Hepatic stellate cell (primary cell): ENCODE data around the gene PIGU.
"Not testable (repeated sequence)": the region's sequence is repeated elsewhere in the genome, so short reads cannot be mapped to it uniquely, and the experiment has no call there.

Source experiments
- DNase-seq: peaks from one replicate; pipeline ENCODE4 v3.0.0; 2011; ENCODE audit warnings: low spot score

Gene PIGU

GRCh38 chr20:34706912-34707784, 30.3 kb upstream of the PIGU start:
- DNase-seq = no peak

DNA sequence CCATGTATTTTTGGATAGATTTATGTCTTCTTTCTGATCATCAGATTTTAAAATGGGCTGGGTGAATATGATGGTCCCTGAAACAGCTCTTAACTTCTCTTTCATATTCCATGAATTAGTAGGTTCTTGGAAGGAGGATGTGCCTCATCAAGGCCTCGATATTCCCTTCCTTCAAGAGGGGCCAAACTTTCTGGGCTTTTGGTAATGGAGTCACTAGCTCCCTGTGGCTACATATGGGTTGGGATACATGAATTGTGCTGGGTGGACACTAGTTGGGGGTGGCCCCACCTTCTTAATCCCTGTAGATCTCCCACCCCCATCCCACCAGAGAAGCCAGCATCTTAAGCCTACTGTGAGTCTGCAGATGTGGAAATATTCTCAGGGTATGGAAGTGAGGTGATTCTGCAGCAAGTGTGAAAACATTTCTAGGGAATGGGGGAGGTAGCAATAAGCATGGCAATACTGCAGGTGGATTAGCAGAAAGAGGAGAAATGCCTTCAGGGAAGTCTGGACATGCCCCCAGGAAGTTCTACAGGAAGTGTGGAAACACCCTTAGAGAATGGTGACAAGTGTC, 29.5 kb upstream of the PIGU start:
- DNase-seq = no peak

DNA sequence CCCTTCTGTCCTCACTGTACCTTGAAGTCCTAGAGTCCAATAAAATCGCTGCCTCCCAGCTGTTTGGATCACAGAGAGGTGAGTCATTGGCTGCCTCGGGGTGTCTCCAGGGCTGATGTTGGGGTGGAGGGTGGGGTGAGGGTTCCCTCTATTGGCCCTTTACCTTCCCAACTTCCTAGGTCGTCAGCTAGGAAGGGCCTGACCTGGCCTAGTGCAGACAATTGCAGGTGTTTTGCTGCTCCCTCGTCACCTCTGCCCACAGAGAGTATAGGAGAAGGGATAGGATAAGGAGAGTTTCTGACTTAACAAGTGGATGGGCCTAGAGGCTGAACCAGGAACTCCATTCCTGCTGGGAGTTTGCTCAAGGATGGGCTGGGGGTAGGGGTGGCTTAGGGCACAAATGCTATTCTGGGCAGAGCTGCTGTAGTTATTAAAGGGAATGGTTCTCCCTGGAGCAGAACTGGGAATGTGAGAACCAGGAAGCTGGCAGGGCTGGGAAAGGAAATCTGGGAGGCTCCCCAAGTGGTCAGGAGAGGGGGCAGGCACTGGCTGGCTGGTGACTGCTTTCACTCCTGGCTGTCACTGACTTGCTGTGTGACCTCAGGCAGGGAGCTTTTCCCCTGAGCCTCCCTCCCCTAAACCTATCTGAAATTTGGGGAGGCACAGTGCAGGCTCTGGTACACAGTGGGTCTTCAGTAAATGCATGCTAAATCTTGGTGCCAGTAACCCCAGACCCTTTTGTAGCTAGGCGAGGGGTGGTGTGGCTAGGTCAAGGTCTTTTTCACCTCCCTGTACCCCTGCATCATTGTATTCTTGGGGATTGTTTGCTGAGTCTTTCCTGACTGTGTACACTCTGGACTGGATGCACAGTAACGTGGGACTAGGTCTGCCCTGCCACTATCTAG, 28.8 kb upstream of the PIGU start:
- peak; percentile 61 for DNase-seq

DNA sequence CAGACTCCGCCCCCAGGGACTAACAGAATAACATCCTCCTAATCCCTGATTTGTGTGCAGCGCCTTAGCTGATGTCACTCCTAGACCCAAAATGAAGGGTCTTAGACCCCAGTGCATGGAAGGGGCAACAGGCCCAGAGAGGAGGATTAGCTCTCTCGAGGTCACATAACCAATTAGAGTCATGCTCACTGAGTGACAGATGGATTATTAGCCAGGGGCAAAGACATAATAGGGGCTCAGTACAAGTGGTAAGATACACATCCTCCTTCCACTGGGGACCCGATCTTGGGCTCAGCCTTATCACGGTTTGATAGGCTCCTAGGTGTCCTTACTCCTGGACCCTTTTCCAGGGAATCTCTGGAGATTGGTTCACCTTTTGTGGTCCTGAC, 28.1 kb upstream of the PIGU start:
- DNase-seq = no peak

DNA sequence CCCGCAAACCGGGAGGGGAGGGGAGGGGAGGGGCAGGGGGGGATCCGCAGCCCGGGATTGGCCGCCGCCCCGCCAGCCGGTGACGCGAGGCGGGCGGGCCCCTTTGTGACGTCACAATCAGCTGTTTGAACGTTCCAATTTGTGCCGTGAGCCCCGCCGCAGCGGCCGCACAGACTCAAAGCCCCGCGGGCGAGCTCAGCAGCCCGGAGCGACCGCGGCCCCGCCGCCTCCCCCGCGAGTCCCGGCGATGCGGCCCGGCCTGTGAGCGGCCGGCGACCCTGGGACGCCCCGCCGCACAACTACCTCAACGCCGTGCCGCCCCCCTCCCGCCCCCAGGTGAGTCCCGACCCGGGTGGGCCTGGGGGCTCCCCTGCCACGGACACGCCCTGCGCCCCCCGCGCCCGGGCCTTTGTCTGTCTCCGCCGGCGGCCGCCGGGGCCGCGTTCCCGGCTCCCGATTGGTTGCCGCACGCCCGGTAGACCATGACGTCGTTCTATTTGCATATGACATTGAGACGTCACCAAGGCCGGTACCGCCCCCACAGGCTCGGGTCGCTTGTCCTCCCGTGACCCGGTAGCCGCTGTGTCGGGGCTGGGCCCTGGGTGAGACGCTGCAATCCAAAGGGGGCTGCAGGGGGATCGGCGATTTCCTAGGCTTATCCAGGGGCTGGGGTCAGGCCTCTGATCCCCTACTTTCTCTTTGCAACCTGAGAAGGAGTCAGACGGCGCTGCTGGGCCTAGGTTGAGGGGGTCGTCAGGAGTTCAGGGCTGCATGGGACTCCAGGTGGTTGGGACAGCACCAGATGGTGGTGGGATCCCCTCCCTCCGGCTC, 27.5 kb upstream of the PIGU start, which contains the start of gene TP53INP2:
Gene TP53INP2 (plus strand): TSS at position 168 of the 831 bp plus-strand sequence. CDS start 4,396 bp downstream, outside the sequence.
- DNase-seq = peak; percentile 95

DNA sequence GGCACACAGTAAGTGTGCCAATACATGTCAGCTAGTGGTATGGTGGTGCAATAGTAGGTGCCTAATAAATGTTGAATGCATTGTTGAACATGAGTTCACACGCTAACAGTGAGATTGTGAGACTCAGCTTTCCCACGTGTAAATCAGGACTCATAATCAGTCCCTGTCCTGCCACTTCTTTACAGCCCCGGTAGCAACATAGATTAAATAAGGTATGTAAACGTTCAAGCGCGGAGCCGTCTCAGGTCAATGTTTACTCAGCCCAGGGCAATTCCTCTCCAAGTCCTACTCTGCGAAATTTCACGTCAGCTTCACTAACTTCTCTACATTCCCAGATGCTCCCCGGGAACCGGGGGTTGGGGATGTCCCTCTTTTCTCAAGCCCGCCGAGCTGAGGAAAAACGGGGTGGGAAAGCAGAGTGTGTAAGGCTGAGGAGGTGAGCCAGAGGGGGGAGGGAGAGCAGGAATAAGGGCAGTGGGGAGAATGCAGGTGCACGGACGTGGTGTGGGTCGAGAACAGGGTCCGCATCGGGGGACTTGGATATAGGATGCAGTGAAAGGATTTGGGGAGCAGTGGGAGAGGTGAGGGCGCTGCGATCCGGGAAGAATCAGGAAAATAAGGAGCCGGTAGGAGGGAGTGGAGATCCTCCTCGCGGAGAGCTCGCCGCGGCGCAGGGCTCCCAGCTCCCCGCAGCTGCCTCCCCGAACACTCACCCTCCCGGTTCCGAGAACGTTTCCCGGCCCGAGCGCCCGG, 26.7 kb upstream of the PIGU start:
- peak; percentile 43 for DNase-seq

- DNase-seq = no peak
Observed at GRCh38 chr20:34703061-34703423, 26.1 kb upstream of the PIGU start.

- DNase-seq = no peak
Observed at GRCh38 chr20:34701405-34702085, 24.7 kb upstream of the PIGU start.

DNA sequence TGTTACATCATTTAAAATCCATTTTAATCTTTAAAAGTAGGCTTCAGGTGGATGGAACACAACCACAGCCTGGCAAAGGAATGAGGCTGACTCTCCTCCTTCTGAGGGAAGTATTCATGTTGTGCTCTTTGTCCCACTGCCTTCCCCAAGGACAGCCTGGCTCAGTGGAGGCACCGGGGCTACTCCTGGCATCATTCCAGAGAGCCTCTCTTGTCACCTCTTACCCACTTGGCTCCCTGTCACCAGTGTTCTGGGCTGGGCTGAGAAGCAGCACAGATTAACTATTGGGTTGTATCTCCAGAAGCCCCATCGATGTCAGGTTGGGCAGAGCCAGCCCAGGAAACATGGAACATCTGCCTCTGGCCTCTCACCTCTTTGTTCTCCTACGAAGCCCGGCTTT, 16.5 kb upstream of the PIGU start:
- DNase-seq = no peak

- DNase-seq = no peak
Observed at GRCh38 chr20:34691838-34692237, 14.9 kb upstream of the PIGU start.

- no peak for DNase-seq
Observed at GRCh38 chr20:34689486-34689885, 12.6 kb upstream of the PIGU start.

GRCh38 chr20:34683667-34684066, 6.8 kb upstream of the PIGU start:
- DNase-seq = no peak

DNA sequence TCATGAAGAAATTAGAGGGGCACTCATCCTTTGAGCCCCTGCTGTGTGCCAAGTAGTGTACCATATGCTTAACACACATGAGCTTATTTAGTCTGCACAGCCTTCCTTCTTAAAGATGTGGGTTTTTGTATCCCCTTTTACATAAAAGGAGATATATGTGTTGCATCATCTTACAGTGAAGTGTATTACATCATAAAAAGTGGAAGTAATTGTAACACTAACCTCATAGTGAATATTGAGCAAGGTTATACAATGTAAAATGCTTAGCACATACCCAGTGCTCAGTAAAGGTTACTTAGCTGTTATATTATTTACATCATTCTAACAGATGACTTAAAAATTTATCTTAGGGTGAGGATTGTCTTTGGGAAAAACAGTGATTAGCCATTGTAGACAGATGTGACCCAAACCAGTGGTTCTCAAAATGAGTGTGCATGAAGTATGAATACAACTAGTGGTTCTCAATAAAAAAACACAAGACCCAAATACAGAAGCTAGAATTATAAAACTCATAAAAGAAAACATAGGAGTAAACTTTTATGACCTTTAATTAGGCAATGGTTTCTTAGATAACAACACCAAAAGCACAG, 3.8 kb upstream of the PIGU start:
- no peak for DNase-seq

DNA sequence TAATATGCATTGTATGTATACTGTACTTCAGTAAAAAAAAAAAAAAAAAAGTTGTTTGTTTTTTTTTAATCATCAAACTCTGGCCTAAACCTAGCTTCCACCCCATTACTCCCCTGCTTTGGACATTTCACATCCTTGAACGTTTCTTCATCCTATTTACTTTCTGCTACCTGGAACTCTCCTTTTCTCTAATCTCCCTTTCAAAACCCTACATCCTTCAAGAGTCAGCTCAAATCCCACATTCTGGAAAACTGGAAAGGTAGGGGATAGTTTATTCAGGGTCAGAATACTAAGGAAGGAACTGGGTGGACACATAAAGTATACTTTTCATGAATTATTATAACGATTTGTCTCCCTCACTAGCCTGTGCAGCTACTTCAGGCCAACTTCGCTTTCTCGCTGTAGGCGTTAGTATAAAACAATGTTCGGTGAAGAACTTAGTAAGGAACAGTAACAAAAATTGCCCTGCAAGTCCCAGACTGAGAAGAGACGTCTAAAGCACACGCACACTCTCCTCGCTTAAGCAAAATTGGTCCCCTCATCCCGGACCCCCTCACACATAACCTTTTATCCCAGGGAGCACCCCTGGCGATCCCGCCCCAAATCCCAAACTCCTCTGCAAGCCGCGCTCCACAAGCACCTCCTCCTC, 775 bp downstream of the PIGU start:
- no peak for DNase-seq

GRCh38 chr20:34675561-34675960, 1.3 kb downstream of the PIGU start:
- no peak for DNase-seq

DNA sequence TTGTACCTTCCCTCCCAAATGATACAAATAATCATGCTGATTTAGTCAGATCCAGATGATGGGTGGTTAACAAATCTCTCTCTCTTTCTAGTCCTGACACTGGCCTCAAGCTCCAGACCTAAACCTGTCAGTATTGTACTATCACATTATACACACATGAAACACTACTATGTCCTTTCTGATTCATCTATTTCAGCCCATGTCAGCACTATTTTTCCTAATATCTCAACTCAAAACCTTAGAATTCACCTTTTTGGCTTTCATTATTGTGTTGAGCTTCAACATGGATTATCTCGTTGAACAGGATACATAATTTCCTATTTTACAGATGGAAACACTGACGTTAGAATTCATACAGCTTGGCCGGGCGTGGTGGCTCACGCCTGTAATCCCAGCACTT, 3.5 kb downstream of the PIGU start:
- DNase-seq = no peak

DNA sequence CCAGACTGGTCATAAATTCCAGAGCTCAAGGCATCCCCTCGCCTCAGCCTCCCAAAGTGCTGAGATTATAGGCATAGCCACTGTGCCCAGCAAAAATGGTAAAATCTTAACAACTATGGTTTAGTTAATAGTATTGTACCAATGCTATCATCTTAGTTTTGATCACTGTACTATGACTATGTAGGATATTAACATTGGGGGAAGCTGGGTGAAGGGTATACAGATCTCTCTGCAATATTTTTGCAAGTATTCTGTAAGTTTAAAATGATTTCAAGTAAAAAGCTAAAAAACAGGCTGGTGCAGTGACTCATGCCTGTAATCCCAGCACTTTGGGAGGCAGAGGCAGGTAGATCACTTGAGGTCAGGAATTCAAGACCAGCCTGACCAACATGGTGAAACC, 7.8 kb downstream of the PIGU start:
- no peak for DNase-seq

- not testable (repeated sequence) for DNase-seq
Observed at GRCh38 chr20:34664751-34665150, 12.1 kb downstream of the PIGU start.

GRCh38 chr20:34663213-34663943, 13.5 kb downstream of the PIGU start:
- no peak for DNase-seq
